NCI-H748 (cell line): ENCODE results near the gene RASGRF2.
A peak's percentile ranks its signal among the peaks of the same experiment; 100 is the strongest.
"Not testable (repeated sequence)": the region's sequence is repeated elsewhere in the genome, so short reads cannot be mapped to it uniquely, and the experiment has no call there.

Experiments used
- DNase-seq: peaks from one replicate; lab custom pipeline; 2025; ENCODE audit not compliant: unreplicated experiment; lab: John Stamatoyannopoulos, UW

The RASGRF2 gene

GRCh38 chr5:81018608-81019007, 58.4 kb downstream of the RASGRF2 start:
- DNase-seq: not testable (repeated sequence)

DNA sequence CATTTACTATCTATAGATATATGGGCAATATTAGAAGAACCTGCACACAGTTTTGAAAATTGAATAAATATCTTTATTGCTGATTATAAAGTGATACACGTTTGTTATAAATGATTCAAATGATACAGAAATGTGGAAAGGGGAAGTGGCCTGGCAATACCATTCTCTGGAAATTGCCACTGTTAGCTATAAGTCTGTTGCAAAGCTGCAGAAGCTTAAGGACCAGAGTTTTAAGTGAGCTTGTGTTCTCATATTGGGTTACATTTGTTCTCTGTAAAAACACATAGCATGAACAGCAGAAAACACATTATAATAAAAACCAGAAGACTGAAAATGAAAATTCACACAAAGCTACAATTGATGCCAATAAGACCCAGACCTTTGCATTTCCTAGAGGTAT, 59.6 kb downstream of the RASGRF2 start:
- DNase-seq: no peak

DNA sequence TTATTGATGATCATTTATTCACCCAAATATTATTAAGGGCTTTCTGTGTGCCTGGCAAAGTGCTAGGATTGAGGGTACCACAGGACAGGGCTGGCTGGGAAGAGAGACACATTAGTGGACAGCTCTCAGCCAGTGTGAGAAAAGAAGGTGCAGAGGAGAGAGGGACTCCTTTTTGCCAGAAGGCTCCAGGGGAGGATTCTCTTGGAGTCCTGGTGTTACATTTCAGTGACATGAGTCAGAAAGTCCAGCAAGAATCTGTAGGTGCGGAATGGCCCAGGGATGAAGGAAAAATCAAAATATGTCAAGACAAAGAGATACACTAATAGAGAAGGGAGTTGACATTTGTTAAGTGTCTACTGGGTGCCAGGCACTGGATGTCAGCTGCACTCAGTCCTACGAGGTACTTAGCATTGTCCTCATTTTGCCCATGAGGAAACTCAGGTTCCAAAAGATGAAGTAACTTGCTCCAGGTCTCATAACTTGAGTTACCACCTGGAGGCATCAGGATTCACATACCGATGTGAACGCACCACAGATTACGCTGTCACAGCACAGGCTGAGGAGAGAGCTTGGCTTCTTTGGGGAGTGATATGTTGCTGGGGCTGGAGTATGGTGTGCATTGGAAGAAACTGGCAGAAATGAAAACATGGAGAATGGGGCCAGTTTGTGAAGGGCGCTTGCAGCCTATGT, 60.5 kb downstream of the RASGRF2 start:
- no peak for DNase-seq

- DNase-seq: no peak
These were observed 61.3 kb downstream of the RASGRF2 start for GRCh38 chr5:81021486-81021885.

- no peak for DNase-seq
These were observed 62.0 kb downstream of the RASGRF2 start for GRCh38 chr5:81021951-81022687.

- no peak for DNase-seq
These were observed 62.5 kb downstream of the RASGRF2 start for GRCh38 chr5:81022688-81023084.

DNA sequence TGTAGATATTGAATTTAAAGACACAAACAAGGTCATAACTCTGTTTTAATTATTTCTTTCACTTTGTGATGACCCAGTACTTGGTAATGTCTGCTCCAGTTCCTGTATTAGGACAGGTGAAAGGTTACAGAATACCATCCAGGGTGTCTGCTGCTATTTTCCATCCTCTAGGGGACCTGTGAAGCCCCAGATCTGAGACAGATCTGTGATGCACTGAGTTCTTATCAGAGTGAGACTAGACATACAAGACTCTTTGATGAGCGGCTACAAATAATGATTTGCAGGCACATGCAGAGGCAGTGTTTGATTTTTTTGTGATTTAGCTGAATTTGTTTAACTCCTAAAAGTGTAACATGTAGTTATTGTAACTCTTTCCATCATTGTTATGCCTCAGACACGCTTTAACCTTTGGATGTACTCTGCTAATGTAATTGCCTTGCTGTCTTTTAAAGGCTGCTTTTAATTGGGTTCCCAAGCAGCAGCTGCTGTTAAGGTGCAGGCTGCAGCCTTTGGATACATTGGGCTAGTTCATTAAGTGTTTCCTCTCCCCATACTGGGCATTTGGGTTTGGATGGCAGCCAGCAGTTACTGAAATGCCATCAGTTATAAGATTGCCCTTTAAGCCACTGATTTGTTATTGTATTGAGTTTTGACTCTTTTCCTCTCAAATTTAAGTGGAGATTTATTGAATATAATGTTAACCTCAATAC, 63.3 kb downstream of the RASGRF2 start:
- peak; percentile 17 for DNase-seq

GRCh38 chr5:81027481-81028058, 67.4 kb downstream of the RASGRF2 start:
- no peak for DNase-seq

DNA sequence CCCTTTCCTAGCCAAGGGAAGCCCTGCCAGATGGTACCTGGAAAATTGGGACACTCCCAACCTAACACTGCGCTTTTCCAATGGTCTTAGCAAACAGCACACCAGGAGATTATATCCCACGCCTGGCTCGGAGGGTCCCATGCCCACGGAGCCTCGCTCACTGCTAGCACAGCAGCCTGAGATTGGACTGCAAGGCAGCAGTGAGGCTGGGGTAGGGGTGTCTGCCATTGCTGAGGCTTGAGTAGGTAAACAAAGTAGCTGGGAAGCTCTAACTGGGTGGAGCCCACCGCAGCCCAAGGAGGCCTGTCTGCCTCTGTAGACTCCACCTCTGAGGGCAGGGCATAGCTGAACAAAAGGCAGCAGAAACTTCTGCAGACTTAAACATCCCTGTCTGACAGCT, 68.7 kb downstream of the RASGRF2 start:
- DNase-seq: not testable (repeated sequence)

DNA sequence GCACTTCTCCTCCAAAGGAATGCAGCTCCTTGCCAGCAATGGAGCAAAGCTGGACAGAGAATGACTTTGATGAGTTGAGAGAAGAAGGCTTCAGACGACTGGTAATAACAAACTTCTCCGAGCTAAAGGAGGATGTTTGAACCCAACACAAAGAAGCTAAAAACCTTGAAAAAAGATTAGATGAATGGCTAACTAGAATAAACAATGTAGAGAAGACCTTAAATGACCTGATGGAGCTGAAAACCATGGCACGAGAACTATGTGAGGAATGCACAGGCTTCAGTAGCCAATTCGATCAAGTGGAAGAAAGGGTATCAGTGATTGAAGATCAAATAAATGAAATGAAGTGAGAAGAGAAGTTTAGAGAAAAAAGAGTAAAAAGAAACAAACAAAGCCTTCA, 69.6 kb downstream of the RASGRF2 start:
- not testable (repeated sequence) for DNase-seq

DNA sequence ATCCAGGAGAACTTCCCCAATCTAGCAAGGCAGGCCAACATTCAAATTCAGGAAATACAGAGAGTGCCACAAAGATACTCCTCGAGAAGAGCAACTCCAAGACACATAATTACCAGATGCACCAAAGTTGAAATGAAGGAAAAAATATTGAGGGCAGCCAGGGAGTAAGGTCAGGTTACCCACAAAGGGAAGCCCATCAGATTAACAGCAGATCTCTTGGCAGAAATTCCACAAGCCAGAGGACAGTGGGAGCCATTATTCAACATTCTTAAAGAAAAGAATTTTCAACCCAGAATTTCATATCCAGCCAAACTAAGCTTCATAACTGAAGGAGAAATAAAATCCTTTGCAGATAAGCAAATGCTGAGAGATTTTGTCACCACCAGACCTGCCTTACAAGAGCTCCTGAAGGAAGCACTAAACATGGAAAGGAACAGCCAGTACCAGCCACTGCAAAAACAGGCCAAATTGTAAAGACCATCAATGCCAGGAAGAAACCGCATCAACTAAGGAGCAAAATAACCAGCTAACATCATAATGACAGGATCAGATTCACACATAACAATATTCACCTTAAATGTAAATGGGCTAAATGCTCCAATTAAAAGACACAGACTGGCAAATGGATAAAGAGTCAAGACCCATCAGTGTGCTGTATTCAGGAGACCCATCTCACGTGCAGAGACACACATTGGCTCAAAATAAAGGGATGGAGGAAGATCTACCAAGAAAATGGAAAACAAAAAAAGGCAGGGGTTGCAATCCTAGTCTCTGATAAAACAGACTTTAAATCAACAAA, 70.3 kb downstream of the RASGRF2 start:
- not testable (repeated sequence) for DNase-seq

GRCh38 chr5:81035522-81035921, 75.4 kb downstream of the RASGRF2 start:
- DNase-seq: no peak

DNA sequence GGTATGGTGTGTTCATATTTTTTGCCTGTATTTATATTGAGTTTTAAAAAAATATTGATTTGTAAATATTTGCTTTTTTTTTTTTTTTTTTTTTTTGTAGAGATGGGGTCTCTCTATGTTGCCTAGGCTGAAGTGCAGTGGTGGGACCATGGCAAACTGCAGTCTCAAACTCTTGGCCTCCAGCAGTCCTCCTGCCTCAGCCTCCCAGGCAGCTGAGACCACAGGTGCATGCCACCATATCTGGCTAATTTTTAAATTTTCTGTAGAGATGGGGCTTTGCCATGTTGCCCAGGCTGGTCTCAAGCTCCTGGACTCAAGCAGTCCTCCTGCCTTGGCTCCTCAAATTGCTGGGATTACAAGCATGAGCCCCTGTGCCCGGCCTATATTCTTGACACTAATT, 78.3 kb downstream of the RASGRF2 start:
- no peak for DNase-seq

GRCh38 chr5:81044868-81045267, 84.7 kb downstream of the RASGRF2 start:
- no peak for DNase-seq

- DNase-seq: no peak
These were observed 85.2 kb downstream of the RASGRF2 start for GRCh38 chr5:81045389-81045807.

DNA sequence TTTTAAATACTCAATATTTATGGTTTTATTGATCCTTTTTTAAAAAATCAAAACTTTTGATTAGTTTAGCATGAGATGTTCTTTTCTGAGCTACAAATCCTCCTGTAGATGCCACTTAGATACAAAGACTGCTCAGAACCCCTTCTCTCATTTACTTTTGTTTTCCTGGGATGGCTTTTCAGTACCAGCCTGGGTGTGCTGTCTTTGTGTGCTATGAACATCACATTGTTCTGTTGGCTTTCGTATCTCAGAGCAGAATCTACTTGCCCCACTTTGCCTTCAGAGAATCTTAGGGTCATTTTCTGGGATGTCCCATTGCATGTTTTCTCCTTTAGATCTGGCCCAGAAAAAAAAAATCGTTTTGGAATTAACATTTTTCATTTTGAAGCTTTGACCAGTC, 85.9 kb downstream of the RASGRF2 start:
- DNase-seq: no peak

- no peak for DNase-seq
These were observed 92.2 kb downstream of the RASGRF2 start for GRCh38 chr5:81052325-81052724.

DNA sequence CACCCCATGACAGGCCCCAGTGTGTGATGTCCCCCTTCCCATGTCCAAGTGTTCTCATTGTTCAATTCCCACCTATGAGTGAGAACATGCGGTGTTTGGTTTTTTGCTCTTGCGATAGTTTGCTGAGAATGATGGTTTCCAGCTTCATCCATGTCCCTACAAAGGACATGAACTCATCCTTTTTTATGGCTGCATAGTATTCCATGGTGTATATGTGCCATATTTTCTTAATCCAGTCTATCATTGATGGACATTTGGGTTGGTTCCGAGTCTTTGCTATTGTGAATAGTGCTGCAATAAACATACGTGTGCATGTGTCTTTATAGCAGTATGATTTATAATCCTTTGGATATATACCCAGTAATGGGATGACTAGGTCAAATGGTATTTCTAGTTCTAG, 93.1 kb downstream of the RASGRF2 start:
- DNase-seq: not testable (repeated sequence)

DNA sequence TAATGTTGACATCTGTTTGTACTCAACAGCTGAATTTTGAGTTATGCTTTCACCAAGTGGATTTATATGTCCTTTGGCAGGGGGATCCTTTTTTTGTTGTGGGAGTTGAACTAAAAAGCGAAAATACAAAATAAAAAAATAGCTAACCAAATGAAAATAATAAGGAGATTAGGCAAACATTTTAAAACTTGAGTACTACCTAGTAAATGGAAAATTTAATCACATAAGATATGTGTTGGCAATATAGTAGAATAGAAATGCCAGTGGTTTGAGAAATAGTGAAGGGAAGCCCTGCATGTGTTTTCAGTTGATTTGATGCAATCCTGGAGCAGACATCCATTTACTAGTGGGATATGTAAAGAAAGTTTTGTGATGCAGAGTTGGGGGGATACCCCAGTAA, 98.0 kb downstream of the RASGRF2 start:
- DNase-seq: no peak

DNA sequence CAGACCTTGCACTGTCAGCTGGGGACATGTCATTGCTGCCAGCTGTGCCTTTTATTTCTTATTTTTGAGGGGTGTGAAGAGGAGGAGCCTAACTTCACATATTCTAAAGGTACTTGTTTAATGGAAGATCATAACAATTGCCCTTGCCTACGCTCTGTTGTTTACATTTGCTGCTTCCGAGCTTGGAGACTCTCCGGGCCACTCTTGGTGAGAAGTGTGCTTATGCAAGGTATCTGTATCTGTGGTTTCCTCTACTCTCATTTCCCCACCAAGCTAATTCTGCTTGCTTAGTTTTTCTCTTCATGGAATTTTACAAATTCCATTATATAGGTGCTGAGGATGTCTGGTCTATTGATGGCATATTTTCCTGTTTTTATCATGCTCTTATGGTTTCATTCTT, 105.3 kb downstream of the RASGRF2 start:
- no peak for DNase-seq

DNA sequence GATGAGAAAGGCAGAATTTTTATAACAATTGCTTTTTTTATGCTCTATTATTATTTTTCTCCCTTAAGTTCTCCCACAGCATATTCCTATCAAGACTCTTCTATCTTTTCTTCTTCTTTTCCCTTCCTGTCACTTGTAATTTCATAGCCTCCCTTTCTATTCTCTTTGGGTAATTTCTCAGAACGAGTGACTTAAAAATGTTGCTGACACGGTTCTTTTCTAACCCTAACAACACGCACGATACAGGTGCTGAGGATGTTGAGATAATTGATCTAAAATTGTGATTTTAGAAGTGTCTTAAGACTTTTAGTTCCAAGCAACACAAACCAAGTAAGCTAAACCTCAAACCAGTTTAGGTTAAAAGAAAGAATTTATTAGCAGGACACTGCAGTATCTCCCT, 105.9 kb downstream of the RASGRF2 start:
- DNase-seq: no peak
